ENCODE data around the gene BMP15. TPM values are rescaled to one million over a fixed set of nuclear protein-coding genes. Genes with fewer than 3 reads are reported as not detected.

Gene BMP15
- total RNA-seq, 1 experiment from 2014 or later: not detected

DNA sequence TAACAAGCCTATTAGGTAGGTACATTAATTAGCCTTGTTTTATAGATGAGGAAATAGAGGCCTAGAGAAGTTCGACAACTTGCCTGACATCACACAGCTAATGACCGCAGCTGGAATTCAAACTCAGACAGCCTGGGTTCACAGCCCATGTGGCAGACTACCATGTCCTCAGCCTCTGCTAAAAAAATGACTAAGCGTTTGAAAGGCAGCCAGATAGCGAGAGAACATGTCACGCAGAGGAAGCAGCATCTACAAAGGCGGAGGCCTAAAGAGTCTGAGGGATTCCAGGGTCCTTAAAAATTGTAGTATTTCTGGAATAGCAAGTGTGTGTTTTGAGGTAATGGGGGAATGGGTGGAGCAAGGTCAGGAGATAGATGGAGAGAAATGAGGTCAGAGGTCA, 33.2 kb upstream of the BMP15 start (continued):
- TF ChIP-seq, protein P1, sequence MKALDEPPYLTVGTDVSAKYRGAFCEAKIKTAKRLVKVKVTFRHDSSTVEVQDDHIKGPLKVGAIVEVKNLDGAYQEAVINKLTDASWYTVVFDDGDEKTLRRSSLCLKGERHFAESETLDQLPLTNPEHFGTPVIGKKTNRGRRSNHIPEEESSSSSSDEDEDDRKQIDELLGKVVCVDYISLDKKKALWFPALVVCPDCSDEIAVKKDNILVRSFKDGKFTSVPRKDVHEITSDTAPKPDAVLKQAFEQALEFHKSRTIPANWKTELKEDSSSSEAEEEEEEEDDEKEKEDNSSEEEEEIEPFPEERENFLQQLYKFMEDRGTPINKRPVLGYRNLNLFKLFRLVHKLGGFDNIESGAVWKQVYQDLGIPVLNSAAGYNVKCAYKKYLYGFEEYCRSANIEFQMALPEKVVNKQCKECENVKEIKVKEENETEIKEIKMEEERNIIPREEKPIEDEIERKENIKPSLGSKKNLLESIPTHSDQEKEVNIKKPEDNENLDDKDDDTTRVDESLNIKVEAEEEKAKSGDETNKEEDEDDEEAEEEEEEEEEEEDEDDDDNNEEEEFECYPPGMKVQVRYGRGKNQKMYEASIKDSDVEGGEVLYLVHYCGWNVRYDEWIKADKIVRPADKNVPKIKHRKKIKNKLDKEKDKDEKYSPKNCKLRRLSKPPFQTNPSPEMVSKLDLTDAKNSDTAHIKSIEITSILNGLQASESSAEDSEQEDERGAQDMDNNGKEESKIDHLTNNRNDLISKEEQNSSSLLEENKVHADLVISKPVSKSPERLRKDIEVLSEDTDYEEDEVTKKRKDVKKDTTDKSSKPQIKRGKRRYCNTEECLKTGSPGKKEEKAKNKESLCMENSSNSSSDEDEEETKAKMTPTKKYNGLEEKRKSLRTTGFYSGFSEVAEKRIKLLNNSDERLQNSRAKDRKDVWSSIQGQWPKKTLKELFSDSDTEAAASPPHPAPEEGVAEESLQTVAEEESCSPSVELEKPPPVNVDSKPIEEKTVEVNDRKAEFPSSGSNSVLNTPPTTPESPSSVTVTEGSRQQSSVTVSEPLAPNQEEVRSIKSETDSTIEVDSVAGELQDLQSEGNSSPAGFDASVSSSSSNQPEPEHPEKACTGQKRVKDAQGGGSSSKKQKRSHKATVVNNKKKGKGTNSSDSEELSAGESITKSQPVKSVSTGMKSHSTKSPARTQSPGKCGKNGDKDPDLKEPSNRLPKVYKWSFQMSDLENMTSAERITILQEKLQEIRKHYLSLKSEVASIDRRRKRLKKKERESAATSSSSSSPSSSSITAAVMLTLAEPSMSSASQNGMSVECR (CRISPR knock-in tag; IDR thresholded peaks at IDR 0.05; ENCODE audit: borderline replicate concordance): no peak
- TF ChIP-seq, protein P2, sequence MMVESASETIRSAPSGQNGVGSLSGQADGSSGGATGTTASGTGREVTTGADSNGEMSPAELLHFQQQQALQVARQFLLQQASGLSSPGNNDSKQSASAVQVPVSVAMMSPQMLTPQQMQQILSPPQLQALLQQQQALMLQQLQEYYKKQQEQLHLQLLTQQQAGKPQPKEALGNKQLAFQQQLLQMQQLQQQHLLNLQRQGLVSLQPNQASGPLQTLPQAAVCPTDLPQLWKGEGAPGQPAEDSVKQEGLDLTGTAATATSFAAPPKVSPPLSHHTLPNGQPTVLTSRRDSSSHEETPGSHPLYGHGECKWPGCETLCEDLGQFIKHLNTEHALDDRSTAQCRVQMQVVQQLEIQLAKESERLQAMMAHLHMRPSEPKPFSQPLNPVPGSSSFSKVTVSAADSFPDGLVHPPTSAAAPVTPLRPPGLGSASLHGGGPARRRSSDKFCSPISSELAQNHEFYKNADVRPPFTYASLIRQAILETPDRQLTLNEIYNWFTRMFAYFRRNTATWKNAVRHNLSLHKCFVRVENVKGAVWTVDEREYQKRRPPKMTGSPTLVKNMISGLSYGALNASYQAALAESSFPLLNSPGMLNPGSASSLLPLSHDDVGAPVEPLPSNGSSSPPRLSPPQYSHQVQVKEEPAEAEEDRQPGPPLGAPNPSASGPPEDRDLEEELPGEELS (CRISPR knock-in tag; IDR thresholded peaks at IDR 0.05): no peak
- TF ChIP-seq RELA (CRISPR knock-in tag; IDR thresholded peaks at IDR 0.05; ENCODE audit: borderline replicate concordance) (no peak), GTF2I (CRISPR knock-in tag; conservative IDR thresholded peaks at IDR 0.05) (no peak), TEAD4 (CRISPR knock-in tag; IDR thresholded peaks at IDR 0.05) (no peak), ELF4 (CRISPR knock-in tag; IDR thresholded peaks at IDR 0.05; ENCODE audit: low read depth) (no peak)
- TF ChIP-seq, protein P3, sequence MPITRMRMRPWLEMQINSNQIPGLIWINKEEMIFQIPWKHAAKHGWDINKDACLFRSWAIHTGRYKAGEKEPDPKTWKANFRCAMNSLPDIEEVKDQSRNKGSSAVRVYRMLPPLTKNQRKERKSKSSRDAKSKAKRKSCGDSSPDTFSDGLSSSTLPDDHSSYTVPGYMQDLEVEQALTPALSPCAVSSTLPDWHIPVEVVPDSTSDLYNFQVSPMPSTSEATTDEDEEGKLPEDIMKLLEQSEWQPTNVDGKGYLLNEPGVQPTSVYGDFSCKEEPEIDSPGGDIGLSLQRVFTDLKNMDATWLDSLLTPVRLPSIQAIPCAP (CRISPR knock-in tag; IDR thresholded peaks at IDR 0.05): no peak
- TF ChIP-seq, protein P4, sequence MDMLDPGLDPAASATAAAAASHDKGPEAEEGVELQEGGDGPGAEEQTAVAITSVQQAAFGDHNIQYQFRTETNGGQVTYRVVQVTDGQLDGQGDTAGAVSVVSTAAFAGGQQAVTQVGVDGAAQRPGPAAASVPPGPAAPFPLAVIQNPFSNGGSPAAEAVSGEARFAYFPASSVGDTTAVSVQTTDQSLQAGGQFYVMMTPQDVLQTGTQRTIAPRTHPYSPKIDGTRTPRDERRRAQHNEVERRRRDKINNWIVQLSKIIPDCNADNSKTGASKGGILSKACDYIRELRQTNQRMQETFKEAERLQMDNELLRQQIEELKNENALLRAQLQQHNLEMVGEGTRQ (CRISPR knock-in tag; IDR thresholded peaks at IDR 0.05): no peak

DNA sequence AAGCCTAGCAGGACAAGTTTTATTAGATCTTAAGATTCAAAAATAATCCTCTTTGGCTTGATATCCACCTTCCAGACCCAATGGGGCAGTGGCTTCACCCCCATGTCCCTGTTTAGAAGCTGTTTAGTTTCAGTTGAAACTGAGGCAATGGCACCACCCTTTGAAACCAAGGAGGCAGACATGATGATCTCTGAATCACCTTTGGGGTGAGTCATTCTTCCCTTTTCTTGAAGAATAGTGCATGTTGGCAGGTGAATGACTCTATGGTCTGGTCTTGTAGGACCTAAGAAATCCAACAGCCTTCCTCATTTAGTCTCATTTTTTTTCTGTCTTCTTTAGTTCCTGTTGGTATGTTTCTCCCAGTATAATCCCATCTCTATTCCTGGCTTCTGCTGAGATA, 29.5 kb upstream of the BMP15 start:
- ChIA-PET POLR2A (no interaction called here), CTCF (no interaction called here)
- no peak overlapping the region for H3K27ac Mint-ChIP-seq
- no peak for ATAC-seq
- no peaks in the 10 kb centered on the region for H3K9me3 Mint-ChIP-seq
- DNase-seq (ENCODE audit: low spot score): no peak
- no peak overlapping the region for H3K4me3 Mint-ChIP-seq
- H3K36me3 Mint-ChIP-seq: no peaks in the 10 kb centered on the region
- H3K27me3 Mint-ChIP-seq (ENCODE audit: low read depth): no peaks in the 10 kb centered on the region
- H3K4me1 Mint-ChIP-seq: peaks cover 13% of the 10 kb centered on the region
- no peak for TF ChIP-seq ZNF232 (CRISPR knock-in tag; IDR thresholded peaks at IDR 0.05)
- TF ChIP-seq, protein P5, sequence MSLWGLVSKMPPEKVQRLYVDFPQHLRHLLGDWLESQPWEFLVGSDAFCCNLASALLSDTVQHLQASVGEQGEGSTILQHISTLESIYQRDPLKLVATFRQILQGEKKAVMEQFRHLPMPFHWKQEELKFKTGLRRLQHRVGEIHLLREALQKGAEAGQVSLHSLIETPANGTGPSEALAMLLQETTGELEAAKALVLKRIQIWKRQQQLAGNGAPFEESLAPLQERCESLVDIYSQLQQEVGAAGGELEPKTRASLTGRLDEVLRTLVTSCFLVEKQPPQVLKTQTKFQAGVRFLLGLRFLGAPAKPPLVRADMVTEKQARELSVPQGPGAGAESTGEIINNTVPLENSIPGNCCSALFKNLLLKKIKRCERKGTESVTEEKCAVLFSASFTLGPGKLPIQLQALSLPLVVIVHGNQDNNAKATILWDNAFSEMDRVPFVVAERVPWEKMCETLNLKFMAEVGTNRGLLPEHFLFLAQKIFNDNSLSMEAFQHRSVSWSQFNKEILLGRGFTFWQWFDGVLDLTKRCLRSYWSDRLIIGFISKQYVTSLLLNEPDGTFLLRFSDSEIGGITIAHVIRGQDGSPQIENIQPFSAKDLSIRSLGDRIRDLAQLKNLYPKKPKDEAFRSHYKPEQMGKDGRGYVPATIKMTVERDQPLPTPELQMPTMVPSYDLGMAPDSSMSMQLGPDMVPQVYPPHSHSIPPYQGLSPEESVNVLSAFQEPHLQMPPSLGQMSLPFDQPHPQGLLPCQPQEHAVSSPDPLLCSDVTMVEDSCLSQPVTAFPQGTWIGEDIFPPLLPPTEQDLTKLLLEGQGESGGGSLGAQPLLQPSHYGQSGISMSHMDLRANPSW (CRISPR knock-in tag; conservative IDR thresholded peaks at IDR 0.05; ENCODE audit: low read depth): no peak
- no peak for TF ChIP-seq PRRX2 (CRISPR knock-in tag; IDR thresholded peaks at IDR 0.05)
- TF ChIP-seq GRHL2 (CRISPR knock-in tag; IDR thresholded peaks at IDR 0.05; ENCODE audit: insufficient replicate concordance, severe bottlenecking): no peak
- TF ChIP-seq, protein P6, sequence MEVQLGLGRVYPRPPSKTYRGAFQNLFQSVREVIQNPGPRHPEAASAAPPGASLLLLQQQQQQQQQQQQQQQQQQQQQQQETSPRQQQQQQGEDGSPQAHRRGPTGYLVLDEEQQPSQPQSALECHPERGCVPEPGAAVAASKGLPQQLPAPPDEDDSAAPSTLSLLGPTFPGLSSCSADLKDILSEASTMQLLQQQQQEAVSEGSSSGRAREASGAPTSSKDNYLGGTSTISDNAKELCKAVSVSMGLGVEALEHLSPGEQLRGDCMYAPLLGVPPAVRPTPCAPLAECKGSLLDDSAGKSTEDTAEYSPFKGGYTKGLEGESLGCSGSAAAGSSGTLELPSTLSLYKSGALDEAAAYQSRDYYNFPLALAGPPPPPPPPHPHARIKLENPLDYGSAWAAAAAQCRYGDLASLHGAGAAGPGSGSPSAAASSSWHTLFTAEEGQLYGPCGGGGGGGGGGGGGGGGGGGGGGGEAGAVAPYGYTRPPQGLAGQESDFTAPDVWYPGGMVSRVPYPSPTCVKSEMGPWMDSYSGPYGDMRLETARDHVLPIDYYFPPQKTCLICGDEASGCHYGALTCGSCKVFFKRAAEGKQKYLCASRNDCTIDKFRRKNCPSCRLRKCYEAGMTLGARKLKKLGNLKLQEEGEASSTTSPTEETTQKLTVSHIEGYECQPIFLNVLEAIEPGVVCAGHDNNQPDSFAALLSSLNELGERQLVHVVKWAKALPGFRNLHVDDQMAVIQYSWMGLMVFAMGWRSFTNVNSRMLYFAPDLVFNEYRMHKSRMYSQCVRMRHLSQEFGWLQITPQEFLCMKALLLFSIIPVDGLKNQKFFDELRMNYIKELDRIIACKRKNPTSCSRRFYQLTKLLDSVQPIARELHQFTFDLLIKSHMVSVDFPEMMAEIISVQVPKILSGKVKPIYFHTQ (CRISPR knock-in tag; IDR thresholded peaks at IDR 0.05): no peak
- no peak for TF ChIP-seq IRF2 (CRISPR knock-in tag; IDR thresholded peaks at IDR 0.05; ENCODE audit: borderline replicate concordance, low read depth)
- TF ChIP-seq, protein P7, sequence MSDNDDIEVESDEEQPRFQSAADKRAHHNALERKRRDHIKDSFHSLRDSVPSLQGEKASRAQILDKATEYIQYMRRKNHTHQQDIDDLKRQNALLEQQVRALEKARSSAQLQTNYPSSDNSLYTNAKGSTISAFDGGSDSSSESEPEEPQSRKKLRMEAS (CRISPR knock-in tag; IDR thresholded peaks at IDR 0.05): no peak
- no peak for TF ChIP-seq CREB1 (CRISPR knock-in tag; IDR thresholded peaks at IDR 0.05)
- TF ChIP-seq SMAD3 (CRISPR knock-in tag; IDR thresholded peaks at IDR 0.05; ENCODE audit: borderline replicate concordance): no peak
- no peak for TF ChIP-seq TP53 (CRISPR knock-in tag; IDR thresholded peaks at IDR 0.05)
- no peak for TF ChIP-seq SMAD4 (CRISPR knock-in tag; IDR thresholded peaks at IDR 0.05)
- TF ChIP-seq, protein P4 (CRISPR knock-in tag; IDR thresholded peaks at IDR 0.05): no peak
- TF ChIP-seq, protein P8, sequence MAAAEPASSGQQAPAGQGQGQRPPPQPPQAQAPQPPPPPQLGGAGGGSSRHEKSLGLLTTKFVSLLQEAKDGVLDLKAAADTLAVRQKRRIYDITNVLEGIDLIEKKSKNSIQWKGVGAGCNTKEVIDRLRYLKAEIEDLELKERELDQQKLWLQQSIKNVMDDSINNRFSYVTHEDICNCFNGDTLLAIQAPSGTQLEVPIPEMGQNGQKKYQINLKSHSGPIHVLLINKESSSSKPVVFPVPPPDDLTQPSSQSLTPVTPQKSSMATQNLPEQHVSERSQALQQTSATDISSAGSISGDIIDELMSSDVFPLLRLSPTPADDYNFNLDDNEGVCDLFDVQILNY (CRISPR knock-in tag; IDR thresholded peaks at IDR 0.05): no peak
- TF ChIP-seq NFE2L1 (CRISPR knock-in tag; IDR thresholded peaks at IDR 0.05): no peak
